Lower lobe of right lung (tissue), 2 donors: ENCODE data around the gene TNFAIP2. TPM values are rescaled to one million over a fixed set of nuclear protein-coding genes. Genes with fewer than 3 reads are reported as not detected.
A peak's percentile ranks its signal among the peaks of the same experiment; 100 is the strongest.
"Not testable (repeated sequence)": the region's sequence is repeated elsewhere in the genome, so short reads cannot be mapped to it uniquely, and the experiment has no call there.

Source experiments
- ATAC-seq, 2 donors: fragments of 200-7000 bp; cut with Tn5 transposase; one replicate each; pipeline ENCODE4 v1.9.1; 2020 to 2022; ENCODE audit warnings: mild to moderate bottlenecking in 2 of 2, moderate library complexity in 2 of 2
- DNase-seq: peaks from one replicate; pipeline ENCODE4 v3.0.0-alpha.2; 2020
- H3K27ac ChIP-seq: fragments of 200-600 bp; one replicate; pipeline ENCODE4 v1.8.0; 2022
- H3K27me3 ChIP-seq: fragments of 200-600 bp; one replicate; pipeline ENCODE4 v1.8.0; 2022; ENCODE audit warnings: low read depth
- H3K36me3 ChIP-seq: fragments of 200-600 bp; one replicate; pipeline ENCODE4 v1.8.0; 2022; ENCODE audit warnings: mild to moderate bottlenecking
- H3K4me1 ChIP-seq: fragments of 200-600 bp; one replicate; pipeline ENCODE4 v1.8.0; 2022
- H3K4me3 ChIP-seq: fragments of 200-600 bp; one replicate; pipeline ENCODE4 v1.8.0; 2022; ENCODE audit warnings: mild to moderate bottlenecking
- H3K9me3 ChIP-seq: fragments of 200-600 bp; one replicate; pipeline ENCODE4 v1.8.0; 2022
- CTCF ChIP-seq: fragments of 200-600 bp; IDR thresholded peaks from one replicate; pipeline ENCODE4 v1.8.0; 2022; ENCODE audit warnings: antibody characterized with exemption, mild to moderate bottlenecking
- intact Hi-C: fragments of 100-400 bp; cut with DNase I; formaldehyde crosslinking; loops from one replicate; pipeline ENCODE4 v1.11.0; 2022
- total RNA-seq: library from RNA; stranded (reverse); fragmentation: NEBNext Ultra II Directional; extraction: Animal tissue kit (Norgen Biotek cat#: 25700); gene quantifications from one replicate; pipeline ENCODE4 v1.2.1, GENCODE V29; 2021
- donor health status: DM: no; HTN: yes; CAD: no; lungs with severe emphysema.

TNFAIP2 gene
- total RNA-seq, 1 donor from 2014 or later, result 254 TPM

DNA sequence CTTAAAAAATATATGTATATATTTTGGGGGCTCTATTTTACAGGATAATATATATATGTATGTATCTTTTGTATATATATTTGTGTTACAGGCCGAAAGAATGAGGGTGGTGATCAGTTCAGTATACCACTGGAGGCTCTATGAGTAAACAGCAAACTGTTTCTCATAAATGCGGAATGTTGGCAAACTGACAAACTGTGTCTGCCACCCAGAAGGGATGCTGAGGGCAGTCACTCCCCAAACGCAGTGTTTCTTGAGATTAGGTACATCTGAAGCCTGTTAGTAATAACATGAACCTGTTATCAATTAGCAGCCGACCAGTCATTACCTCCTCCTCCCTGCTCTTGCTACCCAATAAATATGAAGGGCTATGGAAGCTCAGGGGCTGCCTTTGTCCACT, 20.8 kb downstream of the TNFAIP2 start:
- Histone ChIP-seq H3K27me3 (peaks cover 15% of the 10 kb centered on the region), H3K27ac (no peak overlapping the region), H3K36me3 (no peaks in the 10 kb centered on the region), H3K9me3 (no peaks in the 10 kb centered on the region), H3K4me3 (no peak overlapping the region), H3K4me1 (peaks cover 3% of the 10 kb centered on the region)
- TF ChIP-seq CTCF, result no peak
- DNase-seq, result no peak
- ATAC-seq, result no peak
- intact Hi-C loops, result no loop called here

GRCh38 chr14:103146141-103146709, 23.0 kb downstream of the TNFAIP2 start:
- peaks cover 11% of the 10 kb centered on the region for H3K27me3 ChIP-seq
- ATAC-seq (peak in 1 of 2 donors; percentile 21), DNase-seq (no peak)
- no peaks in the 10 kb centered on the region for H3K9me3 ChIP-seq
- no peak overlapping the region for H3K27ac ChIP-seq
- intact Hi-C loops, result no loop called here
- no peak overlapping the region for H3K4me3 ChIP-seq
- H3K36me3 ChIP-seq, result no peaks in the 10 kb centered on the region
- no peak for TF ChIP-seq CTCF
- H3K4me1 ChIP-seq, result no peaks in the 10 kb centered on the region

DNA sequence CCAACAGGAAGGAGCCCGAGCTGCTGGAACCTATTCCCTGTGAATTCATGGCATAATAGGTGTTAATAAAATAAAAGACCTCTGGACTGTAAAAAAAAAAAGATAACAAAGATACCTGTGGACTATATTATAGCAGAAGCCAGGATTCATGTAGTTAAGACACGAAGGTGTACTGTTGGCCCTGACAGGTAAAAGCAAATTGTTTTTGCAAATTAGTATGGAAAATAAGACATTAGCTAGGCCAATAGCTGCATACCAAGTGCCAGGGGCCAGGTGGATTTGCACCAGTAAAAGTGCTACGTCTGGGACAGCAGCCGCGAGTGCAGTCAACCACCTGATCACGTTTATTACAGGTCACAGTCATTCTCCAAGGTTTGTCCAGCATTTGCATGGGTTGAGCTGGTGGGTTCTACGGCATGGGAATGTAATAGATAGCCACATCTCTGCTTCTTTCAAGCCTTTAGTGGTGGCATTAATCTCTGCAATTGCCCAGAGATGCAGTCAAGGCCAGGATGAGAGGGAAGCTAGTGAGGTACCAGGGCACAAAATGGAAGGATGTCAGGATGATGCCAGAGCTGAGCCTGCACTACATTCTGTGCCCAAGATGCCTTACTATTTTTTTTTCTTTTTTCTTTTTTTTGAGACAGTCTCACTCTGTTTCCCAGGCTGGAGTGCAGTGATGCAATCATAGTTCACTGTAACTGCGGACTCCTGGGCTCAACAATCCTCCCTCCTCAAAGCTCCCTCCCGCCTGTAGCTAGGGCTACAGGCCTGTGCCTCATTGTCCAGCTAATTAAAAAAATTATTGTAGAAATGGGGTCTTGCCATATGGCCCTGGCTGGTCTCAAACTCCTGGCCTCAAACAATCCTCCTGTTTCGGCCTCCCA, 26.3 kb downstream of the TNFAIP2 start:
- Histone ChIP-seq H3K27me3 (no peaks in the 10 kb centered on the region), H3K4me1 (no peaks in the 10 kb centered on the region), H3K36me3 (no peaks in the 10 kb centered on the region), H3K4me3 (no peak overlapping the region), H3K9me3 (no peaks in the 10 kb centered on the region), H3K27ac (no peak overlapping the region)
- no peak for TF ChIP-seq CTCF
- intact Hi-C loops, result no loop called here
- ATAC-seq (no peak), DNase-seq (no peak)

- H3K27me3 ChIP-seq, result no peaks in the 10 kb centered on the region
- no peak overlapping the region for H3K27ac ChIP-seq
- H3K36me3 ChIP-seq, result no peaks in the 10 kb centered on the region
- no peaks in the 10 kb centered on the region for H3K9me3 ChIP-seq
- H3K4me3 ChIP-seq, result no peak overlapping the region
- intact Hi-C loops, result no loop called here
- H3K4me1 ChIP-seq, result no peaks in the 10 kb centered on the region
- no peak for TF ChIP-seq CTCF
- DNase-seq, result no peak
- no peak for ATAC-seq
Measured at GRCh38 chr14:103151270-103151945, 28.1 kb downstream of the TNFAIP2 start.

DNA sequence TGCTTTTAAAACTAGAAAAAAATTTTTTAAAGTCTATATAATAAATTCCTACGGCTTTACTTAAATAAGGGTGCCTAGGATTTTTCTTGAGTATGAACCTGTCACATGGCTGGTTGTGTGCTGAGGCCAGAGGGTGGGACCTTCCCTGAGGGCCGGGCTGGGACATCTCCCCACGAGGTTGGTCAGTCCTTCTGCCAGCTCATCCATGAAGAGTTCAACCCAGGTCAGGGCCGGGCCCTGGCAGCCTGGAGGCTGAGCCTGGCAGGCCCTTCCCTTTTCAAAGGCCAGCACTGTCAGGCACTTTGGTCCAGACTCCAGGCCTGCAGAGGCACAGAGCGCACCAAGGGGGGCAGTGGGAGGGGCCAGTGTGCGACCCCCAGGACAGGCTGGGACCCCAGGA, 31.7 kb downstream of the TNFAIP2 start:
- intact Hi-C loops, result no loop called here
- no peaks in the 10 kb centered on the region for H3K4me1 ChIP-seq
- no peaks in the 10 kb centered on the region for H3K9me3 ChIP-seq
- H3K4me3 ChIP-seq, result no peak overlapping the region
- no peaks in the 10 kb centered on the region for H3K36me3 ChIP-seq
- DNase-seq, result peak; percentile 81
- no peak overlapping the region for H3K27ac ChIP-seq
- no peaks in the 10 kb centered on the region for H3K27me3 ChIP-seq
- no peak for TF ChIP-seq CTCF
- peak; percentile 88 to 92 for ATAC-seq

DNA sequence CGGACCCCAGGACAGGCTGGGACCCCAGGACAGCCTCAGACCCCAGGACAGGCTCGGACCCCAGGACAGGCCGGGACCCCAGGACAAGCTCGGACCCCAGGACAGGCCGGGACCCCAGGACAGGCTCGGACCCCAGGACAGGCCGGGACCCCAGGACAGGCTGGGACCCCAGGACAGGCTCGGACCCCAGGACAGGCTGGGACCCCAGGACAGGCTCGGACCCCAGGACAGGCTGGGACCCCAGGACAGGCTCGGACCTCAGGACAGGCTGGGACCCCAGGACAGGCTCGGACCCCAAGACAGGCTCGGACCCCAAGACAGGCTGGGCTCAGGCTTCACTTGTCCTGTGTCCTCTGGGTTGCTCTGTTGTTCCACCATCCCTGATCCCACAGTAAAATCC, 32.2 kb downstream of the TNFAIP2 start:
- H3K4me1 ChIP-seq, H3K9me3 ChIP-seq, H3K27ac ChIP-seq, intact Hi-C loops, ATAC-seq, H3K36me3 ChIP-seq, H3K4me3 ChIP-seq, H3K27me3 ChIP-seq, DNase-seq: not testable (repeated sequence)
